ENCODE data around the gene C8A. TPM values are rescaled to one million over a fixed set of nuclear protein-coding genes. Genes with fewer than 3 reads are reported as not detected.

Gene C8A
- total RNA-seq, 1 experiment from 2014 or later, result not detected

- Histone ChIP-seq H4K91ac (ENCODE audit: insufficient read length, low read depth, low read length) (no peak overlapping the region), H3K4ac (ENCODE audit: low read depth, low read length) (no peak overlapping the region), H3T11ph (ENCODE audit: low read length) (no peak overlapping the region), H3K4me2 (ENCODE audit: insufficient read depth, insufficient read length, low read length) (no peak overlapping the region), H2AFZ (ENCODE audit: low read length) (no peak overlapping the region), H2BK12ac (ENCODE audit: insufficient read length, low read depth, low read length) (no peak overlapping the region), H2BK120ac (ENCODE audit: low read depth, low read length, poor library complexity, severe bottlenecking) (no peak overlapping the region), H2AK5ac (ENCODE audit: insufficient read length, low read length) (no peak overlapping the region), H3K23ac (ENCODE audit: insufficient read length, low read depth, low read length) (no peak overlapping the region), H2BK15ac (ENCODE audit: low read depth, low read length) (no peak overlapping the region), H4K8ac (replicated peaks; ENCODE audit: insufficient read length, low read depth, low read length) (no peak overlapping the region), H3K79me2 (ENCODE audit: insufficient read depth, low read length) (no peaks in the 10 kb centered on the region), H2BK5ac (ENCODE audit: insufficient read length, low read length) (no peak overlapping the region), H3K56ac (ENCODE audit: insufficient read length, low read depth, low read length) (no peak overlapping the region), H4K20me1 (ENCODE audit: control insufficient read depth, insufficient read depth, insufficient read length) (no peaks in the 10 kb centered on the region), H4K5ac (ENCODE audit: insufficient read length, low read depth, low read length) (no peak overlapping the region), H3K27me3 (ENCODE audit: insufficient read depth, low read length) (no peaks in the 10 kb centered on the region; the same call in 1 of the 2 replicates), H2BK20ac (ENCODE audit: low read depth, low read length, poor library complexity, severe bottlenecking) (no peak overlapping the region), H3K4me1 (ENCODE audit: insufficient read depth, low read length) (no peaks in the 10 kb centered on the region), H3K79me1 (ENCODE audit: insufficient read depth, low read depth, low read length, poor library complexity, severe bottlenecking) (no peaks in the 10 kb centered on the region), H3K23me2 (ENCODE audit: insufficient read length, low read depth, low read length, poor library complexity, severe bottlenecking) (no peaks in the 10 kb centered on the region), H3K9me3 (ENCODE audit: control insufficient read depth, low read depth, low read length) (no peaks in the 10 kb centered on the region), H3K14ac (ENCODE audit: insufficient read depth, low read length) (no peak overlapping the region), H3K27ac (ENCODE audit: insufficient read length, low read depth, low read length) (no peak overlapping the region), H3K9ac (ENCODE audit: extremely low read depth, insufficient read length, low read length) (no peak overlapping the region), H3K18ac (ENCODE audit: insufficient read length, low read depth, low read length) (no peak overlapping the region)
- Mint-ChIP-seq H3K27me3 (ENCODE audit: low read depth) (peaks cover 4% of the 10 kb centered on the region), H3K4me3 (no peak overlapping the region), H3K9me3 (peaks cover 0 to 4% of the 10 kb centered on the region in 2 experiments; a peak in 1 of 5 replicates), H3K36me3 (ENCODE audit: insufficient read depth in 1 of 3, low read depth in 3 of 3) (0 out of 7 replicates have a peak, but pooled peaks cover 0 to 5% (median 0%) of the 10 kb centered on the region in 3 experiments), H3K27ac (no peak overlapping the region), H3K4me1 (peaks cover 21 to 25% of the 10 kb centered on the region in 2 experiments)
- no peak for DNase-seq
- TF ChIP-seq CTCF (conservative IDR thresholded peaks at IDR 0.05), result no peak
Observed at GRCh38 chr1:56925193-56925592, 70.6 kb downstream of the C8A start.

Measured in H9 (cell line).